Measurements from ENCODE around the gene ECE1.

Gene ECE1

DNA sequence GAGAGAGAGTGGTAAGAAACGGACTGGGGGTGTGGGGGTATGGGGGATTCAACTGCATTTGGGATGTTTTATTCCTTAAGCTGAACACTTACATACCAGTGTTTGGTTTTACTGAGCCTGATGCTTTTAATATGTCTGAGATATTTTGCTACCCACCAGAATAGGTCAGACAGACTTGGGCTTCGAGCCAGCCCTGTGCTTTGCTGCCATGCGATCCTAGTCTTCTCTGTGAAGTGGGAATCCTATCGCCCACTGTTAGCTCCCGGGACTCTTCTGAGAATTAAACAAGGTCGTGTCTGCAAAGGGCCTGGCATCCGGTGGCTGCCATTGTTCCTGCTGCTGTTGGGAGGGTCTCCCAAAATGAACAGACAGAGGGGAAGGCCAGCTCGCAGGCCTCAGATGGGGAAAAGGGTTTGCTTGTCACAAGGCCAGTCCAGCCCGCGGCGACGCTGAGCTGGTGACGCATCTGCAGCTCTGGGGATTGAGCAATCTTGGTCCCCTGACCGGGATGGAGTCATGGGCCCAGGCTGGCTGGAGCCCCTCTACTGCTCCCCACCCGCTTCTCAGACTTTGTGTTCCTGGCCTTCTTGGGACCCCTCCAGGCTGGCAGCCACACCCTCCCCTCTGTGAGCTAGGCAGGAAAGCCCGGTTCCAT, 26.9 kb upstream of the ECE1 start:
- no peak overlapping the region for H3K9ac ChIP-seq (ENCODE audit: low read length)
- peaks cover 70% of the 10 kb centered on the region for H3K4me1 ChIP-seq (ENCODE audit: control insufficient read depth, insufficient read depth, low read length)
- H3K36me3 ChIP-seq (ENCODE audit: control insufficient read depth, insufficient read depth, low read length) = no peaks in the 10 kb centered on the region
- H3K9me3 ChIP-seq (ENCODE audit: control insufficient read depth, insufficient read depth, low read depth, low read length) = no peaks in the 10 kb centered on the region
- H3K27me3 ChIP-seq (ENCODE audit: control insufficient read depth, insufficient read depth, low read length) = no peaks in the 10 kb centered on the region
- no peak overlapping the region for H3K4me3 ChIP-seq (ENCODE audit: low read depth, low read length)
- H3K27ac ChIP-seq (ENCODE audit: low read depth, low read length) = no peak overlapping the region

DNA sequence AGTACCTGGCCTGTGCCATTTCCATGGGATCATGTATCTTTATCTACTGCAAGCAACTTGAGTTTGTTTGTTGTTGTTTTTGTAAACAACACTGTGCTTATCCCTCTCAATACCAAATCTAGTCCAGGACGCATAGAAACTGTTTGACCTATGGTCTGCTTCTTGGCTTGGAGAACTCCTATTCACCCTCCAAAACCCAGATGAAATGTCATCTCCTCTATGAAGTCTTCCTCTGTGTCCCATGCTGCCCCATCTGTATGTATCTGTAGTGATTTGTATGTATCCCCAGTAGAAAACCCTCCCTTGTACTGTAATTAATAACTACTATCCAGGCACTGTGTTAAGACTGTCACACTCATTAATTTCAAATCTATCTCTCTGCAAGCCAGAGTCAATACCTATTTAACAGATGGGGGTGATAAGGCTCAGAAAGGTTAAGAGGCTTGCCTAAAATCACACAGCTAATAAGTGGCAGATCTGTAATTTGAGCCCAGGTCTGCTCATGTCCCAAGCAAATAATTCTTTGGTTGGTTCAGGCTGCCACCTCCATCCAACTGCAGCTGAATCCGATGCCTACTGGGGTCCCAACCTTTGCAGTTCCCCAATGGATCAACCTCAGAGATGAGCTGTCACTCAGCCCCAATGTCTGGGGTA, 24.6 kb upstream of the ECE1 start:
- H3K36me3 ChIP-seq (ENCODE audit: control insufficient read depth, insufficient read depth, low read length) = no peaks in the 10 kb centered on the region
- peaks cover 3% of the 10 kb centered on the region; the same call in 1 of the 2 replicates for H3K9me3 ChIP-seq (ENCODE audit: control insufficient read depth, insufficient read depth, low read depth, low read length)
- H3K4me3 ChIP-seq (ENCODE audit: low read depth, low read length) = no peak overlapping the region
- H3K27ac ChIP-seq (ENCODE audit: low read depth, low read length) = no peak overlapping the region
- peaks cover 58% of the 10 kb centered on the region for H3K4me1 ChIP-seq (ENCODE audit: control insufficient read depth, insufficient read depth, low read length)
- no peaks in the 10 kb centered on the region for H3K27me3 ChIP-seq (ENCODE audit: control insufficient read depth, insufficient read depth, low read length)
- peak overlapping the region; percentile 30 for H3K9ac ChIP-seq (ENCODE audit: low read length)

DNA sequence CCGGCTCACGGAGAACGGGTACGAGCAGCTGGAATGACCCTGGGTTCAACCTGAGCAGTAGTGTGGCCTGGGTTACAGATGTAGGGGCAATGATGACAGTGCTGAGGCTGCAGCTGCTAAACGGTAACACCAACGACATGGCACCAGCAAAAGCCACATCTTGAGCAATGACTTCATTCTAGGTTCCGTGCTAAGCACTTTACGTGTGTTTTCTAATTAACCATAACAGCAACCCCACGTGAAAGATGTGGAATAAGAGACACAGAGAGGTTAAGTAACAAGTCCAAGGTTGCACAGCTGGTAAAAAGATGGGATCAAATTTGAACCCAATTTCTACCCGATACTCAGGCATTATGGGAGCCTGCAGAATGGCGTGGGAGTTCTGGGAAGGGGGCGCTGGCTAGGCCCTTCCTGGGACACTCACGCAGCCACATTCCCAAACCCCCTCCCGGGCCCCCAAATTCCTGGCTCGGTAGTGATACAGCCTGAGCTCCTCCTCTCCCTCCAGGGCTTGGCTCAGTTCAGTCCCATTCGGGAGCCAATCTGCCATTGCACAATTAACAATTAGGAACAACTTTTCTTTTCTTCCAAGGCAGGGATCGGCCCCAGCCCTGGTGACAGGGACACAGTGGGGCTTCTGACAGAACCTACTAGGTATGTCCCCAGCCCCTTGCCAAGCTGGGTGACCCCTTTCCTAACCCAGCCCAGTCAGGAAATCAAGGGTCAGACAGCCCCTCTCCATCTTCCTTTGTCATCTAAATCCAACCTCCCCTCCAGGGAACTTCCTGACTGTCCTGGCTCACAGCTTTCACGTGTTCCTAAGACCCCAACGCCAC, 23.8 kb upstream of the ECE1 start:
- Histone ChIP-seq H3K4me1 (ENCODE audit: control insufficient read depth, insufficient read depth, low read length) (peaks cover 54% of the 10 kb centered on the region), H3K9ac (ENCODE audit: low read length) (peak overlapping the region; percentile 30), H3K9me3 (ENCODE audit: control insufficient read depth, insufficient read depth, low read depth, low read length) (peaks cover 3% of the 10 kb centered on the region; the same call in 1 of the 2 replicates), H3K27me3 (ENCODE audit: control insufficient read depth, insufficient read depth, low read length) (no peaks in the 10 kb centered on the region), H3K27ac (ENCODE audit: low read depth, low read length) (no peak overlapping the region), H3K4me3 (ENCODE audit: low read depth, low read length) (no peak overlapping the region), H3K36me3 (ENCODE audit: control insufficient read depth, insufficient read depth, low read length) (no peaks in the 10 kb centered on the region)

DNA sequence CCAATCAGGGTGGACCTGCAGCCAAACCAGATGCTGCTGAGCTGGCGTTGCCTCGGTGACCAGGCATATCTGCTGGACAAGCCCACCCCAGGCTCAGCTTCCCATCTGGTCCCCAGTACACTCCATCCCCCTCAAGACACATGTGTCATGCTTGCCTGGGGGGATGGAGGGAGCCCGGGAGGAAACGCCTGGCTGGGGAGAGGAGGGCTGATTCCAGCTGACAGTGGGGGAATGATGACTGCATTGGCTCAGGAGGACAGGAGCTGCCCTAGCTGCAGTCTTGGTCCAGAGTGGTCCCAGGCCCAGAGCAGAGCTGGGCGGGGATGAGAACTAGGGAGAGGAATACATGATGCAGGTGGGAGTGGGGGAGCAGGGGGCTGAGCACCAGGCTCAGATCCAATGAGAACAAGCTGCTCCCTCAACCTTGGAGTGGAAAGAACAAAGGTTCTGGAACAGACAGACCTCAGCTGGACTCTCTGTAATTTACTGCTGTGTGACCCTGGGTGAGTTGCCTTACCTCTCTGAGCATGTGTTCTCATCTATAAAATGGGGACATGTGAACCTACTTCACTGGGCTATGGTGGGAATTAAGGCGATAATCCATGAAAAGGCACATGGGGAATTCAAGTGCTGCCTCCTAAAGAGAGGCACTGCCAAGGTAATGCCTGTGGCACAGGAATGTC, 23.1 kb upstream of the ECE1 start:
- H3K27ac ChIP-seq (ENCODE audit: low read depth, low read length) = no peak overlapping the region
- H3K4me3 ChIP-seq (ENCODE audit: low read depth, low read length) = no peak overlapping the region
- peaks cover 54% of the 10 kb centered on the region for H3K4me1 ChIP-seq (ENCODE audit: control insufficient read depth, insufficient read depth, low read length)
- H3K27me3 ChIP-seq (ENCODE audit: control insufficient read depth, insufficient read depth, low read length) = no peaks in the 10 kb centered on the region
- H3K9ac ChIP-seq (ENCODE audit: low read length) = no peak overlapping the region
- H3K36me3 ChIP-seq (ENCODE audit: control insufficient read depth, insufficient read depth, low read length) = no peaks in the 10 kb centered on the region
- peaks cover 3% of the 10 kb centered on the region; the same call in 1 of the 2 replicates for H3K9me3 ChIP-seq (ENCODE audit: control insufficient read depth, insufficient read depth, low read depth, low read length)

DNA sequence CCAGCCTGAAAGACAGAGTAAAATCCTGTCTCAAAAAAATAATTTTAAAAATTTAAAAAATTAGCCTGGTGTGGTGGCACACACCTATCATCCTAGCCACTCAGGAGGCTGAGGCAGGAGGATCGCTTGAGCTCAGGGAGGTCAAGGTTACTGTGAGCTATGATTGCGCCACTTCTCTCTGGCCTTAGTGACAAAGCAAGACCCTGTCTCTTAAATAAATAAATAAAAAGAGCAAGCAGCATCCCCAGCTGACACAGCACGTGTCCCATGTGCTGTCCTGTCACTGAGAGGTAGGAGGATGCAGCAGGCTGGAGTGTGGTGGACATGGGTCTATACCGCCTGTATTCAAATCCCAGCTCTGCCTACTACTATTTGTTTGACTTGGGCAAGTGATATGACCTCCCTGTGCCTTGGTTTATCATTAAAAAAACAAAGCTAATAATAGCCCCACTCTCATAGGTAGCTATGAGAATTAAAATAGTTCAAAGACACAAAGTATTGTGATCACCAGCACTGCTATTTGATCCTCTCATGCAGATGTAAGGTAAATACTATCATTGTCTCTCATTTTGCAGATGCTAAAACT, 22.2 kb upstream of the ECE1 start:
- H3K4me1 ChIP-seq (ENCODE audit: control insufficient read depth, insufficient read depth, low read length) = peaks cover 55% of the 10 kb centered on the region
- H3K36me3 ChIP-seq (ENCODE audit: control insufficient read depth, insufficient read depth, low read length) = no peaks in the 10 kb centered on the region
- peaks cover 3% of the 10 kb centered on the region; the same call in 1 of the 2 replicates for H3K9me3 ChIP-seq (ENCODE audit: control insufficient read depth, insufficient read depth, low read depth, low read length)
- H3K27ac ChIP-seq (ENCODE audit: low read depth, low read length) = no peak overlapping the region
- no peaks in the 10 kb centered on the region for H3K27me3 ChIP-seq (ENCODE audit: control insufficient read depth, insufficient read depth, low read length)
- H3K4me3 ChIP-seq (ENCODE audit: low read depth, low read length) = no peak overlapping the region
- H3K9ac ChIP-seq (ENCODE audit: low read length) = no peak overlapping the region

DNA sequence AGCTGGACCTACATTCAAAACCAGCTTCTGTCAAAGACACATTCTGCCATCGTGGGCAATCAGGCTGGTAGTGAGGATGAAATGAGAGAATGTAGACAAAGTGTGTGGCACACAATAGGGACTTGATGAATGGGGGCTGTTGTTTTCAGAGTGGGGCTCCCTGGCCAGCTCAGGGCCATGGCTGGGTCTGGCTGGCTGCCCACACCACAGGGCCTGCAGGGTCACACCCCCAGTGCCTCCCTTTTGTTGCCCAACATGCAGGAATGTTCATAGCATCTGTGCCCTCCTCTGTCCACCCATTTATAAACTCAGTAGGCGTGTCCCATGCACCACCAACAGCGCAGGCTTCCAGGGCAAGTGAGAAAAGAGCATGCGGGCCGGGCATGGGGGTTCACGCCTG, 20.8 kb upstream of the ECE1 start:
- H3K36me3 ChIP-seq (ENCODE audit: control insufficient read depth, insufficient read depth, low read length) = no peaks in the 10 kb centered on the region
- peaks cover 62% of the 10 kb centered on the region for H3K4me1 ChIP-seq (ENCODE audit: control insufficient read depth, insufficient read depth, low read length)
- H3K9ac ChIP-seq (ENCODE audit: low read length) = no peak overlapping the region
- H3K27me3 ChIP-seq (ENCODE audit: control insufficient read depth, insufficient read depth, low read length) = no peaks in the 10 kb centered on the region
- no peak overlapping the region for H3K27ac ChIP-seq (ENCODE audit: low read depth, low read length)
- H3K4me3 ChIP-seq (ENCODE audit: low read depth, low read length) = no peak overlapping the region
- H3K9me3 ChIP-seq (ENCODE audit: control insufficient read depth, insufficient read depth, low read depth, low read length) = peaks cover 3% of the 10 kb centered on the region; the same call in 1 of the 2 replicates

DNA sequence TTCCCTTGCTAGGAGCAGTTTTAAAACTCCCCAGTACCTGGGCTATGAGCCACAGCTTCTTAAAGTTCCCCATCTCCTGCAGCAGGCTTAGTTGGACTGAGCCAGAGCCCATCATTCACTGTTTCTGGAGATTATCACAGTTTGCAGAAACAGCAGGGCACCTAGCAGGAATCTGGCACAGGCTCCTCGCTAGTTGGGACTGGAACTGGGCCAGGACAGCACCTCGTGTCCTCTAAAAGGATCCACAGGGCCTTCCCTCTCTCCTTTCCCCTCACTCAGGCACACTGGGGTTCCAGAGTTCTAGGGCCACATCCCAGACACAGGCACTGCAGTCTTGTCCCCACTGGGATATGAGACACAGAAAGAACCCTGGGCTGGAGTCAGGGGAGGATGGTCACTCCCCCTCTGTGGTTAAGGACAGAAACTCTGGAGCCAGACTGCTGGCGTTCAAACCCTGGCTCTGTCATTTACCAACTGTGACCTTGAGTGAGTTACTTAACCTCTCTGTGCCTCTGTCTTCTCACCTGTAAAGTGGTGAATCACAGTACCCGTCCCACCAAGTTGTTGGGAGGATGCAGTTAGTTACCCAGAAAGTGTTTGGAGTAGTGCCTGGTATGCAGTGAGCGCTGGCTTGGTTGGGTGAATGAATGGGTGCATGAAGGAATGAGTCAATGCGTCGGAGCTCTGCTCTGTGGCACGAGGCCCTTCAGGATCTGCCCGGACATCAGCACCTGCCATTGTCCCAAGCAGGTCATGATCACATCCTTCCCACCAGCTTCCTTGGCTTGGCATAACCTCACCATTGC, 18.8 kb upstream of the ECE1 start:
- no peaks in the 10 kb centered on the region for H3K27me3 ChIP-seq (ENCODE audit: control insufficient read depth, insufficient read depth, low read length)
- no peak overlapping the region; the same call in 1 of the 2 replicates for H3K27ac ChIP-seq (ENCODE audit: low read depth, low read length)
- H3K4me3 ChIP-seq (ENCODE audit: low read depth, low read length) = no peak overlapping the region
- peaks cover 3% of the 10 kb centered on the region; the same call in 1 of the 2 replicates for H3K9me3 ChIP-seq (ENCODE audit: control insufficient read depth, insufficient read depth, low read depth, low read length)
- H3K4me1 ChIP-seq (ENCODE audit: control insufficient read depth, insufficient read depth, low read length) = peaks cover 49% of the 10 kb centered on the region
- H3K9ac ChIP-seq (ENCODE audit: low read length) = peak overlapping the region; percentile 25
- H3K36me3 ChIP-seq (ENCODE audit: control insufficient read depth, insufficient read depth, low read length) = no peaks in the 10 kb centered on the region

DNA sequence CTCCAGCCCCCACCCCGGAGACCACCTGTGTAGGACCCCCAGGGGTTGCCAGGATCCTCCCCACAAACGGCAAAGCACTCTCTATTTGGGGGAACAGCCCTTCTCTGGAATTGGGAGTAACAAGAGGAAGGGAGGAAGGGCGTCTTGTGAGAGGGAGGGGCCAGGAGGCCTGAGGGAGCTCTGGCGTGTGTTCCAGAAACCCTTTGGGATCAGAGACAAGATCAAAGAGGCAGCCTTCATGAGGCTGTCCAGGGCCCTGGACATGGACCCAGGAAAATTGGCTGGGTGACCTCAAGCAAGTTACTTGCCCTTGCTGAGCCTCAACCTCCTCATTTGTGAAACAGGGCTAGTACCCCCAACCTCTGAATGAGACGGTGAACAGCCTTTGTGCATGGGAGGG, 18.1 kb upstream of the ECE1 start:
- Histone ChIP-seq H3K27ac (ENCODE audit: low read depth, low read length) (no peak overlapping the region; the same call in 1 of the 2 replicates), H3K4me1 (ENCODE audit: control insufficient read depth, insufficient read depth, low read length) (peaks cover 45% of the 10 kb centered on the region), H3K9me3 (ENCODE audit: control insufficient read depth, insufficient read depth, low read depth, low read length) (peaks cover 3% of the 10 kb centered on the region; the same call in 1 of the 2 replicates), H3K27me3 (ENCODE audit: control insufficient read depth, insufficient read depth, low read length) (no peaks in the 10 kb centered on the region), H3K9ac (ENCODE audit: low read length) (peak overlapping the region; percentile 25), H3K4me3 (ENCODE audit: low read depth, low read length) (no peak overlapping the region), H3K36me3 (ENCODE audit: control insufficient read depth, insufficient read depth, low read length) (no peaks in the 10 kb centered on the region)

DNA sequence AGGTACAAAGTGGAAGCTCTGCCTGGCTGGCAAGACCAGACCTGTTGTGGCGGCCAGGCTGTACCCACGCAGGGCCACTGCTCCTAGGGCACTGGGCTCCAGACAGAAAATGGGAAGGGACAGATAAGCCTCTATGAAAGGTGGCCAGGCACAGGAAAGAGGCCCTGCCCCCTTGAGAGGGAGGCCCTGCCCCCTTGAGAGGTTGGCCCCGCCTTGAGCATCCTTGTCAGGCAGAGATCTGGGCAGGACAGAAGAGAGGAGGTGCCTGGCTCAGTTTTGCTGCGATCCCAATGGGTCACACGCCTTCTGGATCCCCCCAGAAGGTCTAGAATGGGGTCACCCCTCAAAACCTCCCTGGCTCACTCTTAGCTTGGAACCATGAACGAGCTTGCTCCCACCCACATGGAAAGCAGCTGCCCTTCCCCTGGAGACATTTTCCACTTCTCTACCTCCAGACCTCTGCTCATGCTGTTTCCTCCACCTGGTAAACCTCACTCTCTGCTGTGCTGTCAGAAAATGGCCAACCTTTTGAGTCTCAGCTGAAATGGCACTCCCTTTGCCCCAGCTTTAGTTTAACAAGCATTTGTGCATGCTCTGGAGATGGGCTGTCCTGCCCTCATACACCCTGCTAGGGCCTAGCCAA, 17.5 kb upstream of the ECE1 start:
- H3K27me3 ChIP-seq (ENCODE audit: control insufficient read depth, insufficient read depth, low read length) = no peaks in the 10 kb centered on the region
- peaks cover 3% of the 10 kb centered on the region; the same call in 1 of the 2 replicates for H3K9me3 ChIP-seq (ENCODE audit: control insufficient read depth, insufficient read depth, low read depth, low read length)
- peak overlapping the region; percentile 25 for H3K9ac ChIP-seq (ENCODE audit: low read length)
- H3K27ac ChIP-seq (ENCODE audit: low read depth, low read length) = no peak overlapping the region; the same call in 1 of the 2 replicates
- H3K4me1 ChIP-seq (ENCODE audit: control insufficient read depth, insufficient read depth, low read length) = peaks cover 45% of the 10 kb centered on the region
- no peak overlapping the region for H3K4me3 ChIP-seq (ENCODE audit: low read depth, low read length)
- H3K36me3 ChIP-seq (ENCODE audit: control insufficient read depth, insufficient read depth, low read length) = no peaks in the 10 kb centered on the region
